Dendritic cell treated with granulocyte-macrophage colony-stimulating factor and Interleukin-4, amounts not matched to agents 40 ng/mL and 50 ng/mL, for 4 days (primary cell): ENCODE results near the gene CPVL.

Experiments
- H3K27ac Mint-ChIP-seq: one replicate; pipeline ENCODE4 v1.8.0; 2022; ENCODE audit warnings: mild to moderate bottlenecking, mixed read lengths
- H3K27me3 Mint-ChIP-seq: one replicate; pipeline ENCODE4 v1.8.0; 2022; ENCODE audit warnings: mild to moderate bottlenecking, mixed read lengths
- H3K36me3 Mint-ChIP-seq: one replicate; pipeline ENCODE4 v1.8.0; 2022; ENCODE audit warnings: low read depth, mixed read lengths
- H3K4me1 Mint-ChIP-seq: one replicate; pipeline ENCODE4 v1.8.0; 2022; ENCODE audit warnings: low read depth, mixed read lengths
- H3K4me3 Mint-ChIP-seq: one replicate; pipeline ENCODE4 v1.8.0; 2022; ENCODE audit warnings: mild to moderate bottlenecking, moderate library complexity, mixed read lengths
- H3K9me3 Mint-ChIP-seq: one replicate; pipeline ENCODE4 v1.8.0; 2022; ENCODE audit warnings: mixed read lengths
- intact Hi-C: fragments of 100-400 bp; cut with micrococcal nuclease; formaldehyde crosslinking; loops from one replicate; pipeline ENCODE4 v1.15.0; 2022

The CPVL gene

DNA sequence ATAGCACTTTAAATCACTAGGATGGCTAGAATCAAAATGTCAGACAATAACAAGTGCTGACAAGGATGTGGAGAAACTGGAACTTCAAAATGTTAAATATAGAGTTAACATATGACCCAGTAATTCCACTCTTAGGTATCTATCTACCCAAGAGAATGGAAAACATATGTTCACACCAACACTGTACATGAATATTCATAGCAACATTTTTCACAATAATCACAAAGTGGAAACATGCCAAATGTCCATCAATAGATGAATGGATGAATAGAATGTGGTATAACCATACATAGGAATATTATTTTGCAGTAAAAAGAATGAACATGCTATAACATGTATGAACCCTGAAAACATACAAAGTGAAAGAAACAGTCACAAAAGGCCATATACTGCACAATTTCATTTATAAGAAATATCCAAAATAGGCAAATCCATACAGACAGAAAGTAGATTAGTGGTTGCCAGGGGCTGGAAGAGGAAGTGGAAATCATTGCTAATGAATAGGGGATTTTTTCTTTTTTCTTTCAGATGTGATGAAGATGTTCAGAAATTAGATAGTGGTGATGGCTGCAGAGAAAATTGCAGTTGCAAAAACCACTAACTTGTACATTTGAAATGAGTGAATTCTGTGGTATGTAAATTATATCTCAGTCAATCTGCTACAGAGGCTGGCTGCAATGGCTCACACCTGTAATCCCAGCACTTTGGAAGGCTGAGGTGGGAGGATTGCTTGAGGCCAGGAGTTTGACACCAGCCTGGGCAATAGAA, 93.0 kb downstream of the CPVL start:
- H3K4me3 Mint-ChIP-seq = no peak overlapping the region
- H3K27me3 Mint-ChIP-seq = no peaks in the 10 kb centered on the region
- no peak overlapping the region for H3K27ac Mint-ChIP-seq
- H3K9me3 Mint-ChIP-seq = peaks cover 1% of the 10 kb centered on the region
- no peaks in the 10 kb centered on the region for H3K4me1 Mint-ChIP-seq
- intact Hi-C loops = no loop called here
- peaks cover 83% of the 10 kb centered on the region for H3K36me3 Mint-ChIP-seq

DNA sequence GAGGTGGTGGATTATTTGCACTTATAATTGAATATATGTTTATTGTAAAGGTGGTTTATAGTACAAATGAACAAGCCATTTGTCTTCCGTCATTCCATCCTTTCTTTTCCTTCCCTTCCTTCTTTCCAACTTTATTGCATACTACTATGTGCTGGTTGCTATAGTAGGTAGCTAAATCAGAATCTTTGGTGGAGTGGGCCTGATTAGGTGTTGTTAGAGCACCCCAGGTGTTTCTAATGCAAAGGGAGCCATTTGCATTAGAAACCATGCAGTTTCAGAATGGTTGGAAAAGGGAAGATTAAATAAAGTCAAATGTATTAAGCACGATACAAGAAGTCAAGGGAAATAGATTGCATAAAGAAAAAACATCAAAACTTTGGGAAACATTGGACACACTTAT, 99.4 kb downstream of the CPVL start:
- H3K4me3 Mint-ChIP-seq = no peak overlapping the region
- no peaks in the 10 kb centered on the region for H3K9me3 Mint-ChIP-seq
- H3K27ac Mint-ChIP-seq = no peak overlapping the region
- H3K27me3 Mint-ChIP-seq = no peaks in the 10 kb centered on the region
- H3K4me1 Mint-ChIP-seq = no peaks in the 10 kb centered on the region
- intact Hi-C loops = no loop called here
- H3K36me3 Mint-ChIP-seq = peaks cover 90% of the 10 kb centered on the region

DNA sequence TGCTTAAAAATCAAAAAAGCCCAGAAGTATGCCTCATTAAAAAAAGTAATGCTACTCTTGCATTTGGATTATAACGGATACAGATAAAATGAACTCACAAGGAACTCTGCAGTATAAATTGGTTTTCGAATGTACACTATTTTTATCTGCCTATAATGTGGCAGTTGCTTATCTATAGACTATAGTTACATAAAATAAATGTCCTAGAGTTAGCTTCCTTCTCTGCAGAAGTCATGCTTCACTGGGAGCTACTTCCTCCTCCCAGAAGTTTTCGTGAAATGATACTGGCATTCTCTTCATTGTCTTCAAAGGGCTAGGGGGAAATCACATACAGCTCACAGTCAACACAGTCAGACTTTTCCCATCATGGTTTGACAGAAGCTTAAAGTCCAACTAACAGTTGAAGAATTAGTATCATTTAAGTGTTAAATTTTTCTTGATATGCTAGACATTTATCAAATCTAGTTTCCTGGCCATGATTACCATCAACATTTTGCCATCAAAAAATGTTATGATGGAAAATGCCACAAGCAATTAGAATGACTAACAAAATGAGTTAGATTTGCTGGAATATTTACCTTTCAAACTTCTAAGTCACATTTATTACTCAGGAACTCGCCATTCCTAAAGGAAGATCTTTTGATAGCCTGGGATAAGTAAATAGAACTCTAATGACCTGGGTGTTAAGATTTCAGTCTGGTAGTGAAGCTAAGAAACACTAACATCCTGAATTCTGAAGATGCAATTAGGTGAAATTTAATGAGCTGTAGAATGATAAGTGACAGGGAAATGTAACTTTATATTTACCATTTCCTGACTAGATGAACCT, 100.9 kb downstream of the CPVL start:
- intact Hi-C loops = no loop called here

DNA sequence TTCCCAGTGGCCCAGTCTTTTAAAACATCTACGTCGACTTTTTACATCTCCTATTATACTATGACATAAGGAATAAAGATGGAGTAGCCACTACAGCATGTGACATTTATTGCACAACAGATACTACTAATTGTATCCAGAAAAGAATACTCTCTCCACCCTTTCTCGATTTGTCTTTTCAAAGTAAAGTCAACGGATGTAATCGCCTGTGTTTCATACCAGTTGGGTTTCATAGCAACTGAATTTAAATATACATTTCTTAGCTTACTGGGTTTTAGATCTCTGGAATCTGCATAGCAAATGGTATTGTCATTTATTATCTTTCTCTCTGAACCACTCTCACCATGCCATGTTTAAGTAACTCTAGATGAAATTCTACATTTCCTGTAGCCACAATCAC, 101.8 kb downstream of the CPVL start:
- no peaks in the 10 kb centered on the region for H3K4me1 Mint-ChIP-seq
- no peak overlapping the region for H3K4me3 Mint-ChIP-seq
- intact Hi-C loops = no loop called here
- H3K9me3 Mint-ChIP-seq = no peaks in the 10 kb centered on the region
- no peaks in the 10 kb centered on the region for H3K27me3 Mint-ChIP-seq
- peaks cover 89% of the 10 kb centered on the region for H3K36me3 Mint-ChIP-seq
- H3K27ac Mint-ChIP-seq = no peak overlapping the region

More for the DNA sequence above, 100.9 kb downstream of the CPVL start:
- Mint-ChIP-seq H3K4me3 (no peak overlapping the region), H3K36me3 (peaks cover 89% of the 10 kb centered on the region), H3K4me1 (no peaks in the 10 kb centered on the region), H3K9me3 (no peaks in the 10 kb centered on the region), H3K27me3 (no peaks in the 10 kb centered on the region), H3K27ac (no peak overlapping the region)

DNA sequence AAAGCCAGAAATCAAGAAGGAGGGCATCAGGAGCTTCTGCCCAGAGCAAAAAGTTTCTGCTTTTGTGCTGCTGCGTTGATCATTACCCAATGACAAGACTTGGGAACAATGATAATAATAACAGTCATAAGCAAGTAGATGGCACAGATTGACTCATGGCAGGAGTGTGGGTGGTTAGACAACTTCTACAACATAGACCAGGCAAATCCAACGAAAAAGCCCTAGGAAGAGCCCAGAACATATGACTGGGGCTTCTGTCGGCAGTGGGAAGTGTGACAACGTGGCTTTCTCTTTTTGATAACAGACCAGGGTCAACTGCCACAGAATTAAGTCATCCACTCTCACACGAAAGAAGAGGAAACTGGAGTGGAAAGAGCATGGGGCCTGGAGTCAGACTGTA, 102.8 kb downstream of the CPVL start:
- no peak overlapping the region for H3K4me3 Mint-ChIP-seq
- H3K4me1 Mint-ChIP-seq = no peaks in the 10 kb centered on the region
- H3K27ac Mint-ChIP-seq = no peak overlapping the region
- no peaks in the 10 kb centered on the region for H3K27me3 Mint-ChIP-seq
- H3K9me3 Mint-ChIP-seq = no peaks in the 10 kb centered on the region
- intact Hi-C loops = no loop called here
- peaks cover 89% of the 10 kb centered on the region for H3K36me3 Mint-ChIP-seq

DNA sequence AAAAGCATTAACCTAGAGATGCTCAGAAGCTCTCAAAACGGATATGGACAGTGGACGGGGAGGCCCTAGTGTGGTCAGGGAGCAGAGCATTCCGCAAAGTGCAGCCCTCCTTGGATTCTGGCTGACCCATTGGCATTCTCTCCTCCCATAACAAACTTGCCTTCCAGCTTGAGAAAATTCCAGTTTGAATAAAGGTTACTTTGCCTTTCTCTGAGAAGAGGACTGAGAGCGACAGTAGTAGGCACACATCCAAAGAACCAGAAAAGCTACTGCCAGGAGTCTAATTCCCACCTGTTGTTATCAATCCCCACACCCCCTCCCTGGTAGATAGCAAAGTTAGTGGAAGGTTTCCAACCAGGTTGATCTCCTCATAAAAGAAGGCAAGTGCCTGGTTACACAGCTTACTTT, 103.5 kb downstream of the CPVL start:
- no peaks in the 10 kb centered on the region for H3K9me3 Mint-ChIP-seq
- H3K4me3 Mint-ChIP-seq = no peak overlapping the region
- intact Hi-C loops = no loop called here
- no peaks in the 10 kb centered on the region for H3K4me1 Mint-ChIP-seq
- H3K27me3 Mint-ChIP-seq = no peaks in the 10 kb centered on the region
- peaks cover 89% of the 10 kb centered on the region for H3K36me3 Mint-ChIP-seq
- H3K27ac Mint-ChIP-seq = no peak overlapping the region

DNA sequence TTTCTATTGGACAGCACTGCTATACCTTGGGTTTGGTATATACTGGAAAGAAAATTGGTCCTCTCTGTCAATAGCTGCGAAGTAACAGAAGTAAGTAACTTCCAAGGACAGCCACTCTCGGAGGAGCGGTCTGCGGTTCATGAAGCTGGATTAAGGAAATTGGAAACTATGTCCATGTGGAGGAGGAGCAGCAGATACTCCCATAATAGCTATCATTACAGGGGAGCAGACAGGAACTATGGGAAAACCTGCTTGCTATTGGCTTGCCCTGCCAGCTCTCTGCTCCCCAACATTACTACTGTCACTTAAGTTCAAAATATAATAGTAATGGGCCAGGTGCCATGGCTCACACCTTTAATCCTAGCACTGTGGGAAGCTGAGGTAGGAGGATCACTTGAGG, 104.3 kb downstream of the CPVL start:
- no peak overlapping the region for H3K27ac Mint-ChIP-seq
- intact Hi-C loops = no loop called here
- H3K36me3 Mint-ChIP-seq = peaks cover 89% of the 10 kb centered on the region
- no peak overlapping the region for H3K4me3 Mint-ChIP-seq
- H3K9me3 Mint-ChIP-seq = no peaks in the 10 kb centered on the region
- H3K4me1 Mint-ChIP-seq = no peaks in the 10 kb centered on the region
- no peaks in the 10 kb centered on the region for H3K27me3 Mint-ChIP-seq

DNA sequence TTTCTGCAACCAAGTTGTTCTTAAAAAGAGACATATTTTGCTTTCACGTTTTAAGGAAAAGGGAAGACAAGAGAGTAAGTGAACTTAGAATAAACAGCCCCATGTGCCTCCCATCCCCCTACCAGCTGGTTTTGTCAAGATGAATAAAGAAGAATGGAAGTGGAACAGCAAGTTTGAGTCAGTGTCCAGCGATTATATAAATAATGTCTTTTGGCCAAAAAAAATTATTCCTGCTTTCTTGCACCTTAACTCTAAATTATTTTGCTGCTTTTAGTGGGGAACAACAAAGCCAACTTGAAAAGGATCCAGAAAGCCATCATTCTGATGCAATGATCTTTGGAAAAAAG, 105.8 kb downstream of the CPVL start:
- H3K9me3 Mint-ChIP-seq = no peaks in the 10 kb centered on the region
- no peak overlapping the region for H3K27ac Mint-ChIP-seq
- no peaks in the 10 kb centered on the region for H3K27me3 Mint-ChIP-seq
- H3K4me1 Mint-ChIP-seq = peaks cover 6% of the 10 kb centered on the region
- intact Hi-C loops = no loop called here
- no peak overlapping the region for H3K4me3 Mint-ChIP-seq
- H3K36me3 Mint-ChIP-seq = peaks cover 90% of the 10 kb centered on the region

DNA sequence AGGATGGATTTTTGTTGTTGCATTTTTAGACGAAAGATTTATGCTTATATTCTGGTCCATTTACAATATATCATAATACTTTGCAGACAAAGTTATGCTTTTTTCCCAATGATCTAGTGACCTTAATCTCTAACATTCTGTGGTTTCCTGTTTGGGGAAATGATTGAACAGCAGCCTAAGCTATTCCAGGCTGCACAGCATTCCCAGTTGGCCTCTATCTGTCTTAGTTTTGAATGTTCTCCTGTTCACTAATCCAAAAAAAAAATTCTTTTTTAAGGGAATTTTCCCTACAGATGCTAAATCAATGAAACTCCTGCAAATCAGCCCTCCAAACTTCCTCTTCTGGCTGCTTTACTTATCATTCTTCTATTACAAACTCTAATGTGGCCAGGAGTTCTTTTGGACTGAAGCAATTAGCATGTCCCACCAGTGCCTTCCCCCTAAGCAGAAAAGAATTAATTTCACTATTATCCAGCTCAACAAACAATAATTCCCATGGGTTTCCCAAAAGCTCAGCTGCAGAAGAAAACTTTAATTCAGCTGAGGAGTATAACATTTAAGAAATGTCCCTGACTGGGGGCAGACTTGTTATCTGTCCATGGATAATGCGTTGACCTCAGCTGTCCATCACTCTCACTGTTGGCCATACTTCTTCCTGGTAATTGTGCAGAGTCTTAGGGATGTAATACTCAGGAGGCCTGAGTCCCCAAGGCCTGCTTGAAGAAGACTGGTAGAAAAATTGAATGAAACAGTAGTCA, 106.3 kb downstream of the CPVL start:
- no peaks in the 10 kb centered on the region for H3K27me3 Mint-ChIP-seq
- H3K9me3 Mint-ChIP-seq = no peaks in the 10 kb centered on the region
- H3K36me3 Mint-ChIP-seq = peaks cover 95% of the 10 kb centered on the region
- H3K4me1 Mint-ChIP-seq = peaks cover 6% of the 10 kb centered on the region
- intact Hi-C loops = no loop called here
- H3K27ac Mint-ChIP-seq = no peak overlapping the region
- H3K4me3 Mint-ChIP-seq = no peak overlapping the region

DNA sequence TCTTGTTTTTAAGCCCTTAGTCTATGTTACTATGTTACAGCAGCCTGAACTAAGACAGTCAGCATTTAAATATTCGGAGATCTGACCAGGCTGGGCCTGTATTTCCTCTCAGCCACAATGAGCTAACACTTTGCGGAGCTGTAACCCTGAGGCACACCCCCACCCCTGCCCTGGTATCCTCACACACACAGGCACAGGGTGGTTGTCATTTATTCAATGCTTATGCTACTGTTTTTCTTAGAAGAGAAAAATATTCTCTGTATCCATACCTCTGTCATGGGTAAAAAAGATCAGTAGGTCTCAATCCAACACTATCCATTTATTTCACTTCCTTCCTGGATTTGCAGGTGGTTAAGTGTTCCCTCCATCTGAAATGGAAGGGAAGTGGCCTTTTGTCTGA, 107.9 kb downstream of the CPVL start:
- Mint-ChIP-seq H3K36me3 (peaks cover 84% of the 10 kb centered on the region), H3K9me3 (no peaks in the 10 kb centered on the region), H3K27me3 (no peaks in the 10 kb centered on the region), H3K4me1 (peaks cover 6% of the 10 kb centered on the region), H3K4me3 (no peak overlapping the region), H3K27ac (no peak overlapping the region)
- intact Hi-C loops = no loop called here

DNA sequence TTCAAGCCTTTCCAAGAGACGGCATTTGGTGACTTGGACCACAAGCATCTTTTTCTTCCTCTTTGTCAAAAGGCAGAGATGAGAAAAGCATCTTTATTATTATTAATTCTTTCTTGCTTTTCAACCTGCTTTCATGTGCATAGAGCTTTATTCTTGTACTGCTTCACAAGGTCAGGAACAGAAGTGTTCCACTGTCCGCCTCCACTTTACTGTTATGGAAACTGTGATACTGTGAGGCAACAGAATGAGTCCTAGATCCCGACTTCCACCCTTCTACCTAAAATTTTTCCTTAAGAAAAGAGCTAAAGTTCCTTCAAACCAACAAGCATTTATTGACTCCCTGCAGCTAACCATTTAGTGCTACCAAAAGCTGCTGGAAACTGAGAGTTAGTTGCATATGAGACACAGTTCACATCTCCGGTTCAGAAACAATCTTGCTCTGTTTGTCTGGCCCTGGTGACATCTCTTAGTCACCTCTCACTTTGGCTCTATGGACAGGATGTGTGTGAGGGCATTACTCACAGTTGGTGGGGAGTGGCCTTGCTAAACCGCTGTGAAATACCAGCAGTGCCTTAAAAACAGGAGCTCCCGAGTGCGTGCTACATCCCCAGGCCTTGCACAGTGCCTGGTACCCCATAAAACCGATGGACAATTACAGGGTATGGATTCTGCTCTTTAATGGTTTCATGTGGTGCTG, 111.1 kb downstream of the CPVL start:
- H3K9me3 Mint-ChIP-seq = peaks cover 6% of the 10 kb centered on the region
- H3K27ac Mint-ChIP-seq = no peak overlapping the region
- intact Hi-C loops = no loop called here
- H3K4me1 Mint-ChIP-seq = peaks cover 6% of the 10 kb centered on the region
- H3K36me3 Mint-ChIP-seq = peaks cover 81% of the 10 kb centered on the region
- H3K4me3 Mint-ChIP-seq = no peak overlapping the region
- no peaks in the 10 kb centered on the region for H3K27me3 Mint-ChIP-seq

DNA sequence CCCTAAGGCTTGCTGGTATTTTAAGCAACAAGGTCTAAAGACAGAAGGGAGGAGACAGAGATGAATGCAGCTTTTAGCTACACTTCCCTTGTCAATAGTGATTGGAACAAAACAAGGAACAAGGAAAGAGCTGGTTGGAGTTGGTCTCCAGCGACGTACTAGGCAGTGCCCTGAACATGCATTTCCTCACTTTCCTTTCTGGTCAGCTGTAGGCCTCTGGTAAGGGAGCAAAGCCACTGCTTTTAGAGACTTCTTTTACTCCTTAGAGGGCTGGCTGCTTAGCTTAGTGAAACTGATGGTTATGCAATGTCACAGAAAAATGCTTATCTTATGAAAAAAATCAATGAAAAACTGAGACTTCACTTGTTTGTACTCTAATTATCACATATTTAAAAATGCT, 112.8 kb downstream of the CPVL start:
- Mint-ChIP-seq H3K27me3 (no peaks in the 10 kb centered on the region), H3K4me1 (peaks cover 6% of the 10 kb centered on the region), H3K4me3 (no peak overlapping the region), H3K36me3 (peaks cover 81% of the 10 kb centered on the region), H3K27ac (no peak overlapping the region), H3K9me3 (peaks cover 22% of the 10 kb centered on the region)
- intact Hi-C loops = no loop called here

DNA sequence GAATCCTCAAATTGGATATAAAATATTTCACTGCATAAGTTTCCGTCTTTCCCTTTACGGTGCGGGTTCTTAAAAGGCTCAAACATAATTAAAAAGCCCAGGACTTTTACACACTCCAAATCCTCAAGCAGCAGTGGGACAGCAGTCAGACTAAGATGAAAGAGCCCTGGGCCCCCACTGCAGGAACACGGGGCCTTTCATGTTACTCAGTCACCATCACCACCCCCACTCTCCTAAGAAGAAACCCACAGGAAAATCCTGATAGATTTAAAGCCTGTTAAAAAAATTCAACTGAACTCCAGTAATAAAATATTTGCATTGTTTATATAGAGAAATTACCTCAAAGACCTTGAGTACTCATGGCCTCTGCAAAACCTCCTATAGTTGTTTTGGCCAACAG, 114.2 kb downstream of the CPVL start:
- intact Hi-C loops = no loop called here

More for the DNA sequence above, 114.2 kb downstream of the CPVL start:
- Mint-ChIP-seq H3K27me3 (no peaks in the 10 kb centered on the region), H3K4me1 (peaks cover 6% of the 10 kb centered on the region), H3K27ac (no peak overlapping the region), H3K9me3 (peaks cover 37% of the 10 kb centered on the region), H3K4me3 (no peak overlapping the region), H3K36me3 (peaks cover 81% of the 10 kb centered on the region)
